MG63 (cell line): ENCODE results near the gene MOB2. TPM values are rescaled to one million over a fixed set of nuclear protein-coding genes. Genes with fewer than 3 reads are reported as not detected.

ENCODE experiments used
- DNase-seq: peaks from one replicate; pipeline ENCODE4 v3.0.0-alpha.2; 2020
- H3K27me3 ChIP-seq: fragments of 250-450 bp; sonication (Bioruptor Pico); 2 replicates; pipeline ENCODE4 v1.5.1; 2020; ENCODE audit warnings: mild to moderate bottlenecking, moderate library complexity
- H3K36me3 ChIP-seq: fragments of 250-450 bp; sonication (Bioruptor Pico); 2 replicates; pipeline ENCODE4 v1.5.1; 2020; ENCODE audit warnings: mild to moderate bottlenecking, moderate library complexity
- H3K4me3 ChIP-seq: fragments of 250-450 bp; sonication (Bioruptor Pico); 2 replicates; pipeline ENCODE4 v1.5.1; 2020; ENCODE audit warnings: mild to moderate bottlenecking, moderate library complexity
- H3K9me3 ChIP-seq: fragments of 250-450 bp; sonication (Bioruptor Pico); 2 replicates; pipeline ENCODE4 v1.5.1; 2020; ENCODE audit warnings: mild to moderate bottlenecking, moderate library complexity
- total RNA-seq: library from RNA; depleted of rRNA; stranded (reverse); fragments of >200 nt; shearing (Covaris generic); gene quantifications from 2 replicates; pipeline ENCODE4 v1.2.3, GENCODE V29; 2014; ENCODE audit warnings: low replicate concordance

The MOB2 gene
- total RNA-seq, 1 experiment from 2014 or later, result 34.2 TPM

DNA sequence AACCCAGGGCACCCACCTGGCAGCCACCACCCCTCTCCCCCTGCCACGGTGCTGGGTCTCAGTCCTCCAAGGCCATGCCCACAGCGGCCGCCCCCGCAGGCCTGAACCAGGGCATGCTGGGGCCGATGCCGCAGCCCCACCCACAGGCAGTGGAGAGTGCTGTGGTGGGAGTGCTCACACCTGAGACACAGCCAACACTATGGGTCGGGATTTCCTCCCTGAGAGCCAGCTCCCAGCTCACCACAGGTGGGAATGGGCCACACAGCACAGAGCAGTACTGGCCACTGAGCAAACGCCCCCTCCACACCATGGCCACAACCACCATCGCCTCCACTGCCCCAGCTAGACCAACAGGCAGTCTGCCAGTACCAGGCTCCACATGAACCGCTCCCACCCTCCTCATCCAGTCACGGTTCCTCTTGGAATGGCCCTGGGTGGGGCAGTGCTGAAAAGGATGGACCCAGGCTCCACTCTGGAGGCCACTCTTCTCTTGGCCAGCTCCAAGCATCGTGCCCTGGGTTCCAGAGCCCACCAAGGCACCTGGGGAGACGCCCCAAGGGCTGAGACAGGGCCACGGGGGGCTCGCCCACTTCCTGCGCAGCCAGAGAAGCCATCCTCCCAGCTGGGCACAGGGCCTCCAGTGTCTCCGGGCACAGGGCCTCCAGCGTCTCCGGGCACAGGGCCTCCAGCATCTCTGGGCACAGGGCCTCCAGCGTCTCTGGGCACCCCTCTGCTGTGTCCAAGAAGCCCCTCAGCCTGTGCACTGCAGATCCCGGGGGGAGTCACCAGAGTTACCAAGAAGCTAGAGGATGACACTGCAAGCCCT is 14.2 kb downstream of the MOB2 start:
- Histone ChIP-seq H3K9me3 (no peaks in the 10 kb centered on the region), H3K36me3 (peaks cover 3% of the 10 kb centered on the region)
- no peak for DNase-seq

DNA sequence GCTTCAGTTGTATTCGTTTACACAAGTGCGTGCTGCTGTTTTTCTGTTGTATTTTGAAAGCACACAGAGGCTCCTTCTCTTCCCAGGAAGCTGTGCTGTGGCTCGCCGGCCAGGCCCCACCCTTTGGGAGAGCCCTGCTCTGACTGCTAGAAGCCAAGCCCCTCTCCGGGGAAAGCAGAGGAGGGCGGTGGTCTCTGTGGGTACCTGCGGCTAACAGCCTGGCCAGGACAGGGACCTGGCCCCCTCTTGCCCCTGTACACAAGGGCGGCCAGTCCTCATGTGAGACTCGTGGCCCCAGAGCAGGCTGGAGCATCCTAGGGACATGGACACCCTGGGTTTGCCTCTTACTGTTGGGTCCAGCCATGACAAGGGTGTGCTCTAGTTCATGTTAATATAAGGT is 14.8 kb downstream of the MOB2 start:
- peak; percentile 0 for DNase-seq
- peaks cover 3% of the 10 kb centered on the region for H3K36me3 ChIP-seq
- H3K4me3 ChIP-seq, result no peak overlapping the region
- H3K9me3 ChIP-seq, result no peaks in the 10 kb centered on the region
- no peaks in the 10 kb centered on the region for H3K27me3 ChIP-seq

More for the DNA sequence above, 14.2 kb downstream of the MOB2 start:
- H3K4me3 ChIP-seq, result no peak overlapping the region
- no peaks in the 10 kb centered on the region for H3K27me3 ChIP-seq

DNA sequence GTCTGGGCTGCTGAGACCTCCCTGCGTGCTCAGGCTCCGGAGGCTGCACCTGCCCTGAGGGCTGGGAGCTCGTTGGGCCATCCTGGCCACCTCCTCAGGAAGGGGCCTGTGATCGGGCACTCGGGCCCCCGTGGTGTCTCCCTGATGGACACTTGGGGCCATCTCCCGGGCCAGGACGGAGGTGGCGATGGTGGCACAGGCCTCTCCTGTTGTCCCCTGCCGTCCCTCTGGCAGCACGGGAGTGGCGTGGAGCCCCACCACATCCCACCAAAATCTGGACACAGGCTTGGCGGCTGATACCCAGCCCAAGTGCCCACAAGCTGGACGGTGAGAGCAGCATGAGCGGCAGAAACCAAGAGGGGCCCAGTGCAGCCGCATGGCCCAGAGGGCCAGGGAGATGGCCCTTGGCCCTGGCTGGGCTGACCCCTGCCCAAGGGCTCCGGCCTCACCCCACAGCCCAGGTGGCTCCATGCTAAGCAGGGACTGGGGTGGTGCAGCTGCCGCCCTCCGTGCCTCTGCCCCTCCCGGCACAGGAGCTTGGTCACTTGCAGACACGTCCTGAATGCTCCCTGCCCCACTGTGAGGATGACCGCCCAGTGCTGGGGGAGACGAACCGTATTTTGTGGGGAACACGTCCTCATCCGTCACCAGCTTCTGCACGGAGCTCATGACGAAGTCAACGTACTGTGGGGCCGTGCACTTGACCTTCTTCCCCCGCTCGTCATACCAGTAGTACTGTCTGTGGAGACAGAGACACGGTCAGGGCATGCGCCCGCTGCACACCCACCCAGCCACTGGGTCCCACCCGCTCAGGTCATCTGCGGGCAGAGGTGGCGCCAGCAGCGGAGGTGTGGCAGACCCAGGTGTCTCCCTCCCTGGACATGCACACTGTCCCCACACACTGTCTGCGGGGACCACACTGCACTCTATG is 15.6 kb downstream of the MOB2 start:
- H3K9me3 ChIP-seq, result no peaks in the 10 kb centered on the region
- no peaks in the 10 kb centered on the region for H3K27me3 ChIP-seq
- no peak for DNase-seq
- H3K4me3 ChIP-seq, result no peak overlapping the region
- peaks cover 3% of the 10 kb centered on the region; the same call in 1 of the 2 replicates for H3K36me3 ChIP-seq

DNA sequence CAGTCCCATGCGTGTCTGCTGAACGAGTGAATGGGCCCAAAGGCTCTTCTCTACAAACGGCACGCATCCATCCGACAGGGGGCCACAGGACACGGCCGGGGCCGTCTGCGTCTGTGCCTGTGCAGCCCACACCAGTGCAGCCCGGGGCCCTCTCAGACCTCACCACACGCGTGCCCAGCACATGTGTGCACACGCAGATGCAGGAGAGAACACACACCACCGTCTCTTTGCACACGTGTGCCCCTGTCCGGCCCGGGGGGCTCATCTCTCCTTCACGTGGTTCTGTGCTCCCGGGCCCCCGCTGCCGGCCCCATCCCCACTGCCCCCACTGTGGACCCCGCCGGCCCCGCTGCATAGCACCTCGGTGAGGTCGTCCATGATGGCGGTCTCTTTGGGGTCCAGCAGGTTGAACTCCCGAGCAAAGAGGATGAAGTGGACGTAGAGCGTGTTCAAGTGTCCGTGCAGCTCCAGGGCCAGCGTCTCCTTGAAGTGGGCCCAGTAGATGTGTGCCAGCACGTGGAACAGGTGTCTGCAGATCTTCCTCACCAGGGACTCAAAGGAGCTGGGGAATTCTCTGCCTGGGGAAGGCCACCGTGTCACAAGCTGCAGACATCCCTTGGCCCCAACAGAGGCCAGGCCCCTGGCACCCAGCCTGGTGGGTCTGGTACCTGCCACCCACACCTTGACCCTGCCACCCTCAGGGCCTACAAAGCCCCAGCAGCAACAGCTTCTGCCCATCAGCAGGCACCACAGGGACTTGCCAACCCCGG is 16.5 kb downstream of the MOB2 start:
- H3K9me3 ChIP-seq, result no peaks in the 10 kb centered on the region
- no peak for DNase-seq
- H3K36me3 ChIP-seq, result peaks cover 3% of the 10 kb centered on the region; the same call in 1 of the 2 replicates
- H3K4me3 ChIP-seq, result no peak overlapping the region
- no peaks in the 10 kb centered on the region for H3K27me3 ChIP-seq

DNA sequence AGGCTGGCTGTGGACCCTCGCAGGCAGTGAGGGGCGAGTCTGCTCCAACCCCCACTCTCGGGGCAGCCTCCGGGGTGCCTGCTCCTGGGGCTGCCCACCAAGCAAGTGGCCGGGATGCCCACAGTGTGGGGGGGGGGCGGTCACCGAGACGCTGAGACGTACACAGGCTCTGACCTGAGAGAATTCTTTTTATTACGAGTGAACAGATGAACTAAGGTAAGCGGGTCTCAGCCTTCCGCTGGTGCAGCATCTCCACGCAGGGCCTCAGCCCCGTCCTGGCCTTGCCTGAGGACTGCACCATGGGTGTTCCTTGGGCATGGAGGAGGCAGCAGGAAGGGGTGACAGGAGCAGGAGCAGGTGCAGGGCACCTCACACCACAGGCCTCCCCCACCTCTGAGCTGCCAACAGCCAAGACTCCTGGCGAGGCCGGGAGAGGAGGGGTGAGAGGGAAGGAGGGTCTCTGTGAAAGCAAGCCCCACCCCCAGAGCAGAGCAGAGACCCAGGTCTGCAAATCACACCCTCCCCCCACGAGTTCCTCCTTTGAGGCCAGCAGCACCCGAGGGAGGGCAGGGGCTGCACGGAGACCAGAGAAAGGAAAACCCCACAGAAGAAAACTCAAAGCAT is 17.2 kb downstream of the MOB2 start:
- DNase-seq, result no peak
- H3K9me3 ChIP-seq, result no peaks in the 10 kb centered on the region
- H3K27me3 ChIP-seq, result no peaks in the 10 kb centered on the region
- peaks cover 3% of the 10 kb centered on the region; the same call in 1 of the 2 replicates for H3K36me3 ChIP-seq
- no peak overlapping the region for H3K4me3 ChIP-seq

DNA sequence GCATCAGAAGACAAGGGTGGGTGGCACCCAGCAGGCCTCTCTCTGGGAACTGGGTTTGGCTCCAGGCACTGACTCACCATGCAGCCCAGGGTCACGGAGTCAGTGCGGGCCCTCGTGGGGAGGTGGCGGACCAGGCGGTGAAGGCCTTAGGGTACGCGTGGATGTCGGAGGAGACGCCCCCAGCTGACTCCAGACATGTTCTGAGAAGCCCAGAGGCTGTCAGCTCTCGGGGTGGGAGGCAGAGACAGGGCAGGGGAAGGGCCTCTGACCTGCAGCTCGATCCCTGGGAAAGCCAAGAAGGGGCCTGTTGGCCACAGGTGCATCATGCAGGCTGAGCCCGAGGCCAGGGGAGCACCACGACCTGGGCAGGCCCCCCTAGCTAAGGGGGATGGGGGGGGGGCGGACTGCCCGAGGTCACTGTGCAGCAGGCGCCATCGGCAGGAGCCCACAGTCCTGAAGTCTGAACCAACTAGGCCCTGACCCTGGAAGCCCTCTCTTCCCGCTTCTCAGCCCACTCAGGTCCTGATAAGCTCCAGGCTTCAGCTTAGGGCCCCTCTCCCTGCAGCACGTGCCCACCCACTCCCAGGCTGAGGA is 18.0 kb downstream of the MOB2 start:
- Histone ChIP-seq H3K4me3 (no peak overlapping the region), H3K27me3 (no peaks in the 10 kb centered on the region), H3K9me3 (no peaks in the 10 kb centered on the region), H3K36me3 (no peaks in the 10 kb centered on the region)
- DNase-seq, result no peak

DNA sequence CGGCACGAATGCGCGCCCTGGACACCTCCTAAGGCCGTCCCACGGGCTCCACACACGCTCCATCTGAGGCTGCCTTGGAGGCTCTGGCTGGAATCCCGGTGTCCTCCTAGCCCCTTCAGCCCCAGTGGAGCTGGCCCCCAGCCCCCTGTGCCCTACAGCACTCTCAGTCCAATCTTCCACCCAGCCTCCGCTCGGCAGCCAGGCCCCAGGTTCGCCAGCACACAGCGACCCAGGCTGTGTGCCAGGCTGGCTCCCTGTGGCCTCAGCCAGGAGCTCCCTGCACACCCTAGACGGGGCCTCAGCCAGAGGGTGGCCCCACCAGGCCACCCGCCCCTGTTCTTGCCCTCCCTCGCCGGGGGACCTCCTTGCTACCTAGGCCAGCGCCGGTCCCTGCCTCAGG is 18.6 kb downstream of the MOB2 start:
- no peak overlapping the region for H3K4me3 ChIP-seq
- no peaks in the 10 kb centered on the region for H3K36me3 ChIP-seq
- no peaks in the 10 kb centered on the region for H3K9me3 ChIP-seq
- H3K27me3 ChIP-seq, result no peaks in the 10 kb centered on the region
- DNase-seq, result no peak

DNA sequence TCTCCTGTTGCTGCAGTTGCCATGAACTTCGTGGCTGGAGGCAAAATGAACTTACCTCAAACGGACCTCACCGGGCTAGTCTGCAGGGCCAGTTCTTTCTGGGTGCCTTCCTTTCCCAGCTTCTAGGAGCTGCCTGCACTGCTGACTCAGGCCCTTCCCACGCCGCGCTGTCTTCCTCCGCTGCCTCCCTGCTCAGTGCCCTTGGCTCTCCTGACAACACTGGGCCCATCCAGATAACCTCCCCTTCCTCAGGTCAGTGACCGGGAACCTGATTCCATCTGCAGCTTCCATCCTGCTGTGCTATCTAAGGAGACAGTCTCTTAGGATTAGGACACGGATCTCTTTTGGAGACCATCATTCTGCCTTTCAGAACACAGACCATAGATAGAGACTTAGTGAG is 19.3 kb downstream of the MOB2 start:
- H3K27me3 ChIP-seq, result no peaks in the 10 kb centered on the region
- no peaks in the 10 kb centered on the region for H3K36me3 ChIP-seq
- DNase-seq, result no peak
- H3K4me3 ChIP-seq, result no peak overlapping the region
- no peaks in the 10 kb centered on the region for H3K9me3 ChIP-seq

DNA sequence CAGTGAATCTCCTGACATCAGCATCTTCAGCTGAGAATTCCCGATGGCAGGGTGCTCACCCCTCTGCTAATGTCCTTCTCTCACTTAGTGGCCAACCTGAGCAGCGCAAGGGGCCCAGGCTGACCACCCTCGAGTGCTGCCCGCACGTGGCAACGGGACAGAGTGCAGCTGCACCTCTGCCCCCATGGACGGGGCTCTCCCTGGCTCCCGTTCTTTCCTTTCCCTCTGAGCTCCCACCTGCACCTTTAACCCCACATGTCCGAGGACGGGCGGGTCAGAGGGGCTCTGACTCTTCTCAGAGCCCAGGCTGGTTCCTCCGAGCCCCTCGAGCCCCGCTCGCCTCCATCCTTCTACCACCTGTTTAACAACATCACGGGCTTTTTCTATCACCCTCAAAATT is 19.8 kb downstream of the MOB2 start:
- DNase-seq, result no peak
- no peak overlapping the region for H3K4me3 ChIP-seq
- H3K27me3 ChIP-seq, result no peaks in the 10 kb centered on the region
- no peaks in the 10 kb centered on the region for H3K9me3 ChIP-seq
- H3K36me3 ChIP-seq, result no peaks in the 10 kb centered on the region

DNA sequence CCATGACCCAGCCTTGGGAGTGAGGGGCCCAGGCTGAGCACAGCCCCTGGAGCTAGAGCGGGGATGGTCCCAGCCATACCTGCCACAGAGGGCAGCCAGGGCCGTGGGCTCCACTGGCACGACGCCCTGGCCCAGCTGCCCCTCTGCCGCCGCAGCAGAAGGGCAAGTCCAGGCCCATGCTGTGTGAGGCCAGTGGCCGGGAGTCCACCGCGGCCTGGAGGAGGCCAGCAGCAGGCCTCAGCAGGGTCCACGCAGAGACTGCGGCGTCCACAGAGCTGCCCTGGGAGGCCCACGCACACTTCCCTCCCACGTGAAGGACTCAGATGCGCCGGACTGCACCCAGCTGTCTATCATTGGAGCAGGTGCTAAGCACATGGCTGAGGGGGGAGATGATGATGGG is 23.5 kb downstream of the MOB2 start:
- no peaks in the 10 kb centered on the region for H3K9me3 ChIP-seq
- no peak overlapping the region for H3K4me3 ChIP-seq
- no peak for DNase-seq
- H3K27me3 ChIP-seq, result no peaks in the 10 kb centered on the region
- H3K36me3 ChIP-seq, result no peaks in the 10 kb centered on the region

DNA sequence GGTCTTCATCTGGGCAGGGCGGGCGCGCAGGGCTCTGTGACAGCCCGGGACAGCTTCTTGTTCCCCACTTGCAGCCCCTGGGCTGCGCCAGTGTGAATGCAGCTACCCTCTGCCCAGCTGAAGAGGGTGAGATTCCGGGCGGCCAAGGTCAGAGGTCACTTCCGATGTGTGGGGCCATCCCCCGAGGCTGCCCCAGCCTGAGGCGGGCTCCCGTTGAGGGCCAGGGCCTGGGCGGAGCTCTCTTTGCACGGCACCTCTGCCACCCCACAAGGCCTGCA is 23.9 kb downstream of the MOB2 start:
- Histone ChIP-seq H3K9me3 (no peaks in the 10 kb centered on the region), H3K36me3 (no peaks in the 10 kb centered on the region), H3K4me3 (no peak overlapping the region), H3K27me3 (no peaks in the 10 kb centered on the region)
- no peak for DNase-seq

DNA sequence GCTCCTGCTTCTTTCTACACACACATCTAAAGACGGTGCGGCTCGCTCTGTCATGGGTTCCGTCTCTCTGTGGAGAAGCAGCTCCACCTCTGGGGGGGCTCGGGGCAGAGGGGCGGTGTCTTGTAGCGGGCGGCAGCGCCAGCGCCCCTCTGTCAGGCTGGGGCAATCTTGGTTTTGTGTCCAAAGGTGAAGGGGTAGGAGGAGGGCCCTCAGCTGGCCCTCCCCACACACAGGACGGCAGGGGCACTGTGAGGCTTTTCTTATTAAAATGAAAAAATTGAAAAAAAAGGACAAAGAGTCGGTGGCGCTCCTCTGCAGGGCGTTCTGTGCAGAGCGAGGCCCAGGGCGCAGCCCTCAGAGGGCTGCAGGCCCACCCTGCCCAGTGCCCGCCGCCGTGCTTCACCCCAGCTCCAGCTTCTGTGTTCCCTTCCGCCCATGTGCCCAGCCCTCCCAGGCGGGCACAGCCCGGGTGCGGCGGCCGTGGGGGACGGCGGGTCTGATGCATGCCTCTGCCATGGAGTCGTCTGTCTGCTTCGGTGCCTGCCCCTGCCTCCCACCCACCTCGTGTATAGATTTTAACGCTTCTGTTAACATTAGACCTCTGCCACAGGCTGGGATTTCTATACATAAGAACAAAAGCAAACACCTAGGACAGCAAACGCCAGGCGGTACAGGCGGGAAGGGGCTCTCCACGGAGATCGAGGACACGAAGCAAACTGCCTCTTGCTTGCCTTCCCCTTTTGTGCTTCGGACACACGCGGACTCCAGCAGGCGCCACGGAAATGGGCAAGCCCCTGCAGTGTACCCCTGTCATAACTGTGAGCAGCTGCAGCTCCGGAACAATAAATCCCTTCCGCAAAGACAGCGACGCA is 24.5 kb downstream of the MOB2 start:
- no peak overlapping the region for H3K4me3 ChIP-seq
- DNase-seq, result no peak
- no peaks in the 10 kb centered on the region for H3K36me3 ChIP-seq
- no peaks in the 10 kb centered on the region for H3K9me3 ChIP-seq
- no peaks in the 10 kb centered on the region for H3K27me3 ChIP-seq

DNA sequence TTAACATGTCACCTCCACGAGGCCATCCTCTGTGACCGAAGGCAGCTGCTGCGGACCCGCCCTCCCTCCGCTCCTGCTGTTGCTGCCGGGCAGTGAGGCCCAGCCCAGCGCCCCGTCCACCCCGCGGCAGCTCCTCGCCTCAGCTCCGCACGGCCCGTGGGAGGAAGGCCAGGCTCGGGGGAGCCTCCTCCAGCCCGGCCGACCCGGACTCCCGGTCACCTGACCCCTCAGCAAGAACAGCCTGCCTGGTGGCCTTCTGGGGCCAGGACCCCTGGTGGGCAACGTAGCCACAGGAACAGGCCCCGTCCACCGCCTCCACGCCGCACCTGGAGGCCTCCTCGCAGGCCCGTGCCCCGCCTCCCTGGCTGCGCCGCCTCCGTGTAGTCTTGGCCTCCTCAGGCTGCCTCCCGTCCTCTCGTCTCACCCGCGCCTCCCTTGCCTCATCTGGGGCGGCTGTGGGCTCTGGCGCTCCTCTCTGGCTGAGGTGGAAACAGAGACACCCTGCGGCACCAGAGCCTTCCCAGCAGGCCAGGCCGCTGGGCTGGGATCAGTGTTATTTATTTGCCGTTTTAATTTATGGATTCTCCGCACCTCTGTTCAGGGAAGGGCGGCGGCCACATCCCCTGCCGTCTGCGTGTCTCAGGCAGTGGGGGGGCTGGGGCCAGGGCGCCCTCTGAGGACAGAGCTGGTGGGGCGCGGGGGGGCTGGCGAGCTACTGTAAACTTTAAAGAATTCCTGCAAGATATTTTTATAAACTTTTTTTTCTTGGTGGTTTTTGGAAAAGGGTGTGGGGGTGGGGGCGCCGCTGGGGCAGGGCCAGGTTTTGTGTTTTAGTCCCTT is 25.4 kb downstream of the MOB2 start:
- Histone ChIP-seq H3K4me3 (no peak overlapping the region), H3K27me3 (no peaks in the 10 kb centered on the region), H3K9me3 (no peaks in the 10 kb centered on the region), H3K36me3 (no peaks in the 10 kb centered on the region)
- DNase-seq, result no peak

DNA sequence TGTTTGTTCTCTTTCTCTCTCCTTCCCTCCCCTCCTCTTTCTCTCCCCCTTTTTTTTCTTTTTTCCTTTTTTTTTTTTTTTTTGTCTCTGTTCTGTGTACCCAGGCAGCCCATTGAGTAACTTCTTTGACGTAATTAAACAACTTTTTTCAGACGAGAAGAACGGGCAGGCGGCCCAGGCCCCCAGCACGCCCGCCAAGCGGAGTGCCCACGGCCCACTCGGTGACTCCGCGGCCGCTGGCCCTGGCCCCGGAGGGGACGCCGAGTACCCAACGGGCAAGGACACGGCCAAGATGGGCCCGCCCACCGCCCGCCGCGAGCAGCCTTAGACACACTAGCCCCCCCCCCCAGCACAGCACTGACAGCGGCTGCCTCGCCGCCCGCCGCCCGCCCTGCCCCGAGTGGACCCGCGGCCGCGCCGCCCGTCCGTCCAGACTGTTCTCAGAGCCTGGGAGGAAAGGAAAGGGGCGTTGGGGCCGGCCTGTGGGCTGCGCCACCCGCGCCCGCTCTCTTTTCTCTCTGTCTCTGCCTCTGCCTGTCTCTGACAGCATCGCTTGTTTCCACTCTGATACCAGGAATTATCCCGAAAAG is 26.1 kb downstream of the MOB2 start:
- Histone ChIP-seq H3K36me3 (no peaks in the 10 kb centered on the region), H3K27me3 (no peaks in the 10 kb centered on the region), H3K4me3 (no peak overlapping the region), H3K9me3 (no peaks in the 10 kb centered on the region)
- no peak for DNase-seq
